Activated effector memory CD4-positive, alpha-beta T cell treated with Interleukin-2 at 50 U/mL for 16 hours (primary cell): ENCODE results near the gene MFSD6L.

Source experiments
- DNase-seq: peaks from one replicate; pipeline ENCODE4 v3.0.0-alpha.2; 2020

MFSD6L gene

DNA sequence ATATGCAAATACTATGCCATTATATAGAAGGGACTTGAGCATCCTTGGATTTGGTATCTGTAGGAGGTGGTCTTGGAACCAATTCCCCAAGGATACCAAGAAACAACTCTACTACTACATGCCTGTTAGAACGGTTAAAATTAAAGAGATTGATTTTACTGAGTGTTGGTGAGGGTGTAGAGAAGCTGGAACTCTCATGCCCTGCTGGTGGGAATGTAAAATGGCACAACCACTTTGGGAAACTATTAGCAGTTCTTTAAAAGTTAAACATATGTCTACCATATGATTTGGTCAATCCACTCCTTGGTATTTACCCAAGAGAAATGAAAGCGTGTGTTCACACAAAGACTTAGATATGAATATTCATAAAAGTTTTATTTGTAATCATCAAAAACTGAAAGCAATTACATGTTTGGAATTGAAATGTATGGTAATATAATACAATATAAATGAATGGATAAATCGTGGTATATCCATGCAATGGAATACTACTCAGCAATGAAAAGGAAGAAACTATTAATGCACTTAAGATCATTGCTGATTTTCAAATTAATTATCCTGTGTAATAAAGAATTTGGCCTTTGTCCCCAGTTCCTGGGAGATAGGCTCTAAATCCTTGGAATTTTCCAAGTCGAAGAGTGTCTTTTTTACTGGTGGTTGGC is 7.8 kb downstream of the MFSD6L start:
- DNase-seq = no peak

GRCh38 chr17:8789743-8790142 is 9.4 kb downstream of the MFSD6L start:
- DNase-seq = no peak

- DNase-seq = no peak
These were observed 10.2 kb downstream of the MFSD6L start for GRCh38 chr17:8788998-8789397.

GRCh38 chr17:8785547-8786413 is 13.4 kb downstream of the MFSD6L start:
- peak; percentile 34 for DNase-seq

DNA sequence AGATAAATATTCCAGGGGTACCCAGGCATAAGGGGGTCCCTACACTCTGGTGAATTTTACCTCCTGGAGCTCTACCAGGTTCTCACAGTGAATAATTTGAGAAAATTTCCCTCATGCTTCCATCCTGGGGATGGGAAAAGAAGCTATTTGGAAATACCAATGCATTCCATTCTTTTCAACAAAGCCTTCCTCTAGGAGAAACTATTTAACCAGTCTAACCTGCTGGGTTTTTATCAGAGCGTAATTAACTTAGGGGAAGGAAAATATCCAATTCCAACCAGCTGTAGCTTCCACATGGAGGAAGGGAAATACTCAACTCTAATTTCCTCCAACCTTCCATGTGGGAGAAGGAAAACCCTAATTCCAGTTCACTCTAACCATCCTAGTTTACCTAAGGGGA is 17.0 kb downstream of the MFSD6L start:
- no peak for DNase-seq

- DNase-seq = no peak
These were observed 17.4 kb downstream of the MFSD6L start for GRCh38 chr17:8781776-8782175.

GRCh38 chr17:8776881-8777280 is 22.3 kb downstream of the MFSD6L start:
- no peak for DNase-seq

DNA sequence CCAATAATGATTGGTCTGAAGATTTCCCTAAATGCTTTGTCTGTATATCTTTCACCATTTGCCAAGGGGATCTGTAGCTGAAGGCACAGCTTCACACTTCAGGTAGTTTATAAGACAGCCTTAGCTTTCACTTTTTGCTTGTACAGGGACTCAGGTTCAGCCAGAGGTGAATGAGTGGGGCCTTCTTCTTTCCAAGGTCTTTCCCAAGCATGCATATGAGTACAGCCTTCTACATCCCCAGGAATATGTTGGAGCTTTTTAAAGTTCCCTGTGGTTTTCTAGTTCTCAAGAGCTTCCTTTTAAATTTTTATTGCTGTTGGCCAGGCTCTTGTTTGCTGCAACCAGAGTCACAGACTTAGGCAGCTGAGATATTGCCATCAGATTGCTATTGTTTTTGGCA is 22.9 kb downstream of the MFSD6L start:
- no peak for DNase-seq

DNA sequence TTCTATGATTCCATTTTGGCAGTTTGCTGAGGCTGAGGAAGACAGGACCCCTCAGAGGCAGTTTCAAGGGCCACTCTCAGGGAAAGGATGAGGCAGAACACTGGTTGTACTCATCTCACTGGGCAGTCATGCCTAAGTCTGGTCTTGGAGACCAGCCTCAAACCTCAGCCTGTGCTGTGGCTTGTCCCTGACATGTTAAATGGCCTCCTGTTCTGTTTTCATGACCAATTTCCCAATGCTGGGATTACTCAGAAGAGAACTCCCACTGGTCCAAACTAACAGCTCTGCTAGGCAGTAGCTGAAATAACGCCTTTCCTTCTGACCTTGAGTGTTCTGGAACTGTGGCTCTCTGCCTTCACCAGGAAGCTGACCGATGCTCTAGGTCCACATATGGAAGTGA is 32.4 kb downstream of the MFSD6L start:
- no peak for DNase-seq

DNA sequence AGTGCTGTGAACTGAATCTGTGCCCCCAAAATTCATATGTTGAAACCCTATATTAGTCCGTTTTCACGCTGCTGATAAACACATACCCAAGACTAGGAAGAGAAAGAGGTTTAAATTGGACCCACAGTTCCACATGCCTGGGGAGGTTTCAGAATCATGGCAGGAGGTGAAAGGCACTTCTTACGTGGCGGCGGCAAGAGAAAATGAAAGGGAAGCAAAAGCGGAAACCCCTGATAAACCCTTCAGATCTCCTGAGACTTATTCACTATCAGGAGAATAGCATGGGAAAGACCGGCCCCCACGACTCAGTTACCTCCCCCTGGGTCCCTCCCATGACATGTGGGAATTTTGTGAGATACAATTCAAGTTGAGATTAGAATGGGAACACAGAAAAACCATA is 37.2 kb downstream of the MFSD6L start:
- DNase-seq = no peak

DNA sequence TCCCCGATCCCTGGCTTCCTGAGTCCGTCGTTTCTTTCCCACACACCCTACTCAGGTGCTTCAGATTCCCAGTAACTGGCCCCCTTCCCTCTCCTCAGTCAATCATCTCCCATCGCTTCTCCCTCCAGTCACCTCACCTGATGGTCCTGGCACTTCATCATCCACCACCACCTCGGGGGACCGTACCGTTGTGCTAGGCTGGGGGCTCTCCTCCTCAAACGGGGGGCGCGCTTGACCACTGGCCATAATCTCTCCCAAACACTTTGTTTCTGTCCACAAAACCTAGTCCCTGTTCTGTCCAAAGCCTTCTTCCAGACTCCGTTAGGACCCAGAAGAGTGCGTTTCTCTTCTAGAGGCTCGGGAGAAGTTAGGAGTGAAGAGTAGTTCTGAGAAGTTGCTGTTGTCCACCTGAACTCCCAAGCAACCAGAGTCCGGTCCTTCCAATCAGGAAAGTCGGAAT is 41.0 kb downstream of the MFSD6L start, which contains the start of gene SPDYE4:
SPDYE4 (minus strand) TSS at position 410 of the 460 bp plus-strand sequence; CDS start at position 246, 164 bp downstream.
- DNase-seq = no peak

GRCh38 chr17:8757189-8757588 is 42.0 kb downstream of the MFSD6L start:
- no peak for DNase-seq

DNA sequence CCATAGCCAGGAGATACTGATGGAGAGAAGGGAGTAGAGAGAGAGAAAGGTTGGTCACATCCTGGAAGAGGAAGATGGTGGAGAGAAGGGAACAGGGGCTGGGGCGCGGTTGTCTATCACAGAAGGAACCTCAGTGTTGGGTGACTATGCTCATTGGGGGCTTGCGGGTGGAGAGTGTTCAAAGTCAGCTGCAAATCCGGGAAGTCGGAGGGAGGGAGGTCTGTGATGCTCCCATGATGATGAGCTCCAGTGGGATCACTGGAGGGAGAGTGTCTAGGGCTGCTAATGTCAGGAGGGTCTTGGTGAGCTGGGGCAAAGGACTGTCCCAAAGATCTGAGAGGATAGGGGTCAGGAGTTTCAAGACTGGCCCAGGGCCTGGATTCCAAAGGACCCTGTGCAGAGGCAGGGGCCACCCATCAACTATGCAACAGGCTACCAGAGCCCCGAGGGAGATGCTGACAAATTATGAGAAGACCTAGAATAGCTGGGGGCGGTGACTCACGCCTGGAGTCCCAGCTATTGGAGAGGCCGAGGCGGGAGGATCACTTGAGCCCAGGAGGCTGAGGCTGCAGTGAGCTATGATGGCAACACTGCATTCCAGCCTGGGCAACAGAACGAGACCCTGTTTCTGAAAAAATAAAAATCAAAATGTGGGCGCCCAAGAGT is 43.4 kb downstream of the MFSD6L start:
- no peak for DNase-seq

GRCh38 chr17:8754890-8755289 is 44.3 kb downstream of the MFSD6L start:
- DNase-seq = no peak

DNA sequence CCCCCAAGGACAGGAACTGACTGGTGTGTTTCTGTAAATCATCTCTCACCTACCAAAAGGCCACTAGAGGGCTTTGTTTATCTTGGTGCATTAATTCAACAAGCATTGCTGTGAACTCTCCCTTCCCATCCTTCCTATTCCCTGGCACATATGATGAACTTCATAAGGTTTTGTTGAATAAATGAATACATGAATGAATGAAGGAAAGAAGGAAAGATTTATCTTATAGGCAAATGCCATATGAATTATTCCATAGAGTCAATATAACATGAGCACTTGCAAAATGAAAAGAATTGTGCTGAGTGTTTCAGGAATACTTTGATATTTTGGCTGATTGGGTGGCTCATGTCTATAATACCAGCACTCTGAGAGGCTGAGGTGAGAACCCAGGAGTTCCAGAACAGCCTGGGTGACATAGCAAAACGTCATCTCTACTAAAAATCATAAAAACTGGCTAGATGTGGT is 45.2 kb downstream of the MFSD6L start:
- no peak for DNase-seq

GRCh38 chr17:8753136-8753975 is 45.8 kb downstream of the MFSD6L start:
- no peak for DNase-seq

GRCh38 chr17:8749616-8750015 is 49.5 kb downstream of the MFSD6L start:
- DNase-seq = no peak

- no peak for DNase-seq
These were observed 51.4 kb downstream of the MFSD6L start for GRCh38 chr17:8747742-8748141.
